Activated CD8-positive, alpha-beta memory T cell treated with anti-CD3 and anti-CD28 coated beads for 1 hour (primary cell): ENCODE results near the gene ANAPC16.
"Not testable (repeated sequence)": the region's sequence is repeated elsewhere in the genome, so short reads cannot be mapped to it uniquely, and the experiment has no call there.

Experiments used
- DNase-seq, 2 donors: peaks; one replicate each; pipeline ENCODE4 v3.0.0-alpha.2; 2020; ENCODE audit warnings: low read depth in 1 of 2; ENCODE audit errors: extremely low read depth in 1 of 2

ANAPC16 gene

GRCh38 chr10:72211381-72211780, 4.4 kb upstream of the ANAPC16 start:
- not testable (repeated sequence) for DNase-seq

GRCh38 chr10:72211832-72212231, 4.0 kb upstream of the ANAPC16 start:
- DNase-seq: not testable (repeated sequence)

GRCh38 chr10:72218325-72218724, 2.5 kb downstream of the ANAPC16 start:
- no peak for DNase-seq

- DNase-seq: no peak
Measured at GRCh38 chr10:72218726-72219125, 2.9 kb downstream of the ANAPC16 start.

- no peak for DNase-seq
Measured at GRCh38 chr10:72219235-72219814, 3.5 kb downstream of the ANAPC16 start.

- no peak for DNase-seq
Measured at GRCh38 chr10:72220637-72221036, 4.8 kb downstream of the ANAPC16 start.

- DNase-seq: no peak
Measured at GRCh38 chr10:72221278-72221677, 5.5 kb downstream of the ANAPC16 start.

GRCh38 chr10:72223743-72224101, 7.9 kb downstream of the ANAPC16 start:
- DNase-seq: no peak

- DNase-seq: not testable (repeated sequence)
Measured at GRCh38 chr10:72224191-72224590, 8.4 kb downstream of the ANAPC16 start.

- DNase-seq: no peak
Measured at GRCh38 chr10:72226418-72227027, 10.7 kb downstream of the ANAPC16 start.

- no peak for DNase-seq
Measured at GRCh38 chr10:72227826-72228225, 12.0 kb downstream of the ANAPC16 start.

GRCh38 chr10:72228318-72228751, 12.5 kb downstream of the ANAPC16 start:
- DNase-seq: no peak

GRCh38 chr10:72229261-72230251, 13.7 kb downstream of the ANAPC16 start:
- no peak for DNase-seq

GRCh38 chr10:72233621-72234020, 17.8 kb downstream of the ANAPC16 start:
- DNase-seq: no peak

GRCh38 chr10:72234560-72235095, 18.8 kb downstream of the ANAPC16 start:
- DNase-seq: no peak

- no peak for DNase-seq
Measured at GRCh38 chr10:72235544-72236279, 19.9 kb downstream of the ANAPC16 start.

GRCh38 chr10:72238392-72239175, 22.8 kb downstream of the ANAPC16 start:
- no peak for DNase-seq

GRCh38 chr10:72239409-72239808, 23.6 kb downstream of the ANAPC16 start:
- no peak for DNase-seq

- DNase-seq: no peak
Measured at GRCh38 chr10:72240371-72240770, 24.6 kb downstream of the ANAPC16 start.

- DNase-seq: no peak
Measured at GRCh38 chr10:72241691-72242252, 26.0 kb downstream of the ANAPC16 start.
